CD4-positive, CD25-positive, alpha-beta regulatory T cell (primary cell): ENCODE measurements around the gene CD68. TPM values are rescaled to one million over a fixed set of nuclear protein-coding genes. Genes with fewer than 3 reads are reported as not detected.
A peak's percentile ranks its signal among the peaks of the same experiment; 100 is the strongest.

ENCODE experiments used
- ATAC-seq, 2 donors: fragments of 150-1000 bp; cut with Tn5 transposase; one replicate each; pipeline ENCODE4 v1.10.0; 2021; ENCODE audit warnings: low read depth in 2 of 2, moderate number of reproducible peaks in 2 of 2, moderate library complexity in 1 of 2
- DNase-seq, 3 donors: peaks; one replicate each; pipeline versions ENCODE4 v3.0.0 to v3.0.0-alpha.2; 2012 to 2022; ENCODE audit warnings: mixed read lengths in 1 of 3
- H3K27ac ChIP-seq: one replicate; pipeline ENCODE4 v1.7.0; 2013; ENCODE audit warnings: mild to moderate bottlenecking, low read length; ENCODE audit not compliant: insufficient read depth, poor library complexity, severe bottlenecking
- H3K27me3 ChIP-seq: one replicate; pipeline ENCODE4 v1.7.0; 2013; ENCODE audit warnings: low read length; ENCODE audit not compliant: control insufficient read depth, insufficient read depth
- H3K36me3 ChIP-seq: one replicate; pipeline ENCODE4 v1.7.0; 2013; ENCODE audit warnings: mild to moderate bottlenecking, low read length, moderate library complexity; ENCODE audit not compliant: control insufficient read depth, insufficient read depth
- H3K4me1 ChIP-seq: 2 replicates; pipeline ENCODE4 v1.7.0; 2013; ENCODE audit warnings: mild to moderate bottlenecking, low read length; ENCODE audit not compliant: insufficient read depth, control insufficient read depth, poor library complexity, severe bottlenecking
- H3K4me3 ChIP-seq: one replicate; pipeline ENCODE4 v1.7.0; 2013; ENCODE audit warnings: low read depth, mild to moderate bottlenecking, low read length, moderate library complexity
- H3K9me3 ChIP-seq, 2 experiments: 1 replicate in 1 of 2; 2 replicates in 1 of 2; pipeline ENCODE4 v1.7.0; 2013; ENCODE audit warnings: low read length in 2 of 2, mild to moderate bottlenecking in 1 of 2, moderate library complexity in 1 of 2; ENCODE audit not compliant: control insufficient read depth in 2 of 2
- H3K27ac Mint-ChIP-seq, 3 donors: one replicate each; pipeline ENCODE4 v1.8.0; 2020 to 2022; ENCODE audit warnings: mild to moderate bottlenecking in 3 of 3, mixed read lengths in 3 of 3, moderate library complexity in 2 of 3
- H3K27me3 Mint-ChIP-seq: one replicate; pipeline ENCODE4 v1.8.0; 2022; ENCODE audit warnings: mild to moderate bottlenecking, mixed read lengths
- H3K36me3 Mint-ChIP-seq: one replicate; pipeline ENCODE4 v1.8.0; 2020; ENCODE audit warnings: mixed read lengths
- H3K4me1 Mint-ChIP-seq, 4 donors: one replicate each; pipeline ENCODE4 v1.8.0; 2020 to 2022; ENCODE audit warnings: mixed read lengths in 4 of 4, mild to moderate bottlenecking in 1 of 4
- H3K4me3 Mint-ChIP-seq, 4 donors: one replicate each; pipeline ENCODE4 v1.8.0; 2020 to 2022; ENCODE audit warnings: mild to moderate bottlenecking in 4 of 4, mixed read lengths in 4 of 4, moderate library complexity in 3 of 4
- H3K9me3 Mint-ChIP-seq, 7 donors: one replicate each; pipeline ENCODE4 v1.8.0; 2020 to 2022; ENCODE audit warnings: mixed read lengths in 7 of 7, mild to moderate bottlenecking in 3 of 7, moderate library complexity in 2 of 7
- polyA plus RNA-seq, 4 donors: library from polyadenylated mRNA; unstranded; fragments of 300-500 nt; fragmentation: Illumina TruSeq; gene quantifications; one replicate each; pipeline ENCODE4 v1.2.3, GENCODE V29; 2021
- total RNA-seq: library from RNA; stranded (reverse); gene quantifications from one replicate; pipeline ENCODE4 v1.2.3, GENCODE V29; 2022

The CD68 gene
- total and polyA plus RNA-seq, 5 donors from 2014 or later = 0.25 to 1.2 (median 0.77) TPM; not detected in 1

GRCh38 chr17:7556627-7557026, 22.8 kb upstream of the CD68 start:
- no peak overlapping the region for H3K27ac ChIP-seq
- Mint-ChIP-seq H3K27ac (peak overlapping the region in 1 of 3 donors; percentile 12), H3K9me3 (no peaks in the 10 kb centered on the region), H3K4me1 (peaks cover 17 to 71% (median 44%) of the 10 kb centered on the region in 4 donors), H3K27me3 (peaks cover 7% of the 10 kb centered on the region), H3K36me3 (peaks cover 17% of the 10 kb centered on the region), H3K4me3 (peak overlapping the region in 1 of 4 donors; percentile 67)
- peaks cover 43% of the 10 kb centered on the region for H3K4me1 ChIP-seq
- no peak overlapping the region for H3K4me3 ChIP-seq
- peaks cover 2% of the 10 kb centered on the region for H3K36me3 ChIP-seq
- DNase-seq (no peak), ATAC-seq (no peak)
- no peaks in the 10 kb centered on the region for H3K27me3 ChIP-seq
- no peaks in the 10 kb centered on the region for H3K9me3 ChIP-seq

GRCh38 chr17:7557147-7557764, 22.2 kb upstream of the CD68 start:
- H3K27me3 ChIP-seq = no peaks in the 10 kb centered on the region
- H3K4me3 Mint-ChIP-seq = peak overlapping the region in 1 of 4 donors; percentile 83

GRCh38 chr17:7557775-7558543, 21.5 kb upstream of the CD68 start:
- peaks cover 7% of the 10 kb centered on the region for H3K27me3 Mint-ChIP-seq
- H3K9me3 ChIP-seq = no peaks in the 10 kb centered on the region
- peak in 1 of 3 donors; percentile 42 for DNase-seq
- peaks cover 2% of the 10 kb centered on the region for H3K36me3 ChIP-seq
- no peaks in the 10 kb centered on the region for H3K27me3 ChIP-seq
- peaks cover 16 to 64% (median 38%) of the 10 kb centered on the region in 4 donors for H3K4me1 Mint-ChIP-seq
- H3K27ac ChIP-seq = peak overlapping the region; percentile 51
- H3K27ac Mint-ChIP-seq = peak overlapping the region in 1 of 3 donors; percentile 43
- no peaks in the 10 kb centered on the region for H3K9me3 Mint-ChIP-seq
- H3K36me3 Mint-ChIP-seq = peaks cover 13% of the 10 kb centered on the region
- no peak for ATAC-seq
- H3K4me3 ChIP-seq = no peak overlapping the region
- peaks cover 41% of the 10 kb centered on the region for H3K4me1 ChIP-seq
- H3K4me3 Mint-ChIP-seq = peak overlapping the region in 3 of 4 donors; percentile 43 to 93 (median 83)

More at GRCh38 chr17:7557147-7557764, 22.2 kb upstream of the CD68 start:
- Histone ChIP-seq H3K4me3 (no peak overlapping the region), H3K9me3 (no peaks in the 10 kb centered on the region), H3K4me1 (peaks cover 41% of the 10 kb centered on the region), H3K36me3 (peaks cover 2% of the 10 kb centered on the region), H3K27ac (peak overlapping the region; percentile 51)
- Mint-ChIP-seq H3K27me3 (peaks cover 7% of the 10 kb centered on the region), H3K4me1 (peaks cover 17 to 65% (median 40%) of the 10 kb centered on the region in 4 donors), H3K27ac (peak overlapping the region in 1 of 3 donors; percentile 14), H3K36me3 (peaks cover 17% of the 10 kb centered on the region), H3K9me3 (no peaks in the 10 kb centered on the region)
- ATAC-seq (no peak), DNase-seq (no peak)

- H3K27ac ChIP-seq = peak within 1 kb of the TSS; percentile 51
- DNase-seq = no peak
- ATAC-seq = no peak
- Mint-ChIP-seq H3K27me3 (peaks cover 7% of the 10 kb centered on the region), H3K9me3 (no peaks in the 10 kb centered on the region), H3K4me1 (peaks cover 16 to 57% (median 32%) of the 10 kb centered on the region in 4 donors), H3K36me3 (peaks cover 9% of the 10 kb centered on the region), H3K27ac (peak within 1 kb of the TSS in 2 of 3 donors; percentile 73 to 76), H3K4me3 (peak within 1 kb of the TSS in 3 of 4 donors; percentile 43 to 93 (median 83))
- H3K9me3 ChIP-seq = no peaks in the 10 kb centered on the region
- H3K4me1 ChIP-seq = peaks cover 39% of the 10 kb centered on the region
- peaks cover 2% of the 10 kb centered on the region for H3K36me3 ChIP-seq
- H3K27me3 ChIP-seq = no peaks in the 10 kb centered on the region
- H3K4me3 ChIP-seq = no peak within 1 kb of the TSS
Measured at GRCh38 chr17:7558544-7559319, 20.7 kb upstream of the CD68 start, which contains the start of gene TNFSF13. Gene TNFSF13 (plus strand): TSS chr17:7558750. CDS start chr17:7559040, 290 bp downstream.

- Mint-ChIP-seq H3K4me1 (peaks cover 16 to 59% (median 30%) of the 10 kb centered on the region in 4 donors), H3K36me3 (peaks cover 9% of the 10 kb centered on the region), H3K9me3 (no peaks in the 10 kb centered on the region), H3K27me3 (peaks cover 7% of the 10 kb centered on the region), H3K4me3 (peak overlapping the region in 3 of 4 donors; percentile 94 to 97 (median 95)), H3K27ac (peak overlapping the region in 1 of 3 donors; percentile 76)
- Histone ChIP-seq H3K4me3 (no peak overlapping the region), H3K27ac (no peak overlapping the region), H3K27me3 (no peaks in the 10 kb centered on the region), H3K4me1 (peaks cover 40% of the 10 kb centered on the region), H3K9me3 (no peaks in the 10 kb centered on the region), H3K36me3 (peaks cover 2% of the 10 kb centered on the region)
- DNase-seq = no peak
- no peak for ATAC-seq
Measured at GRCh38 chr17:7559320-7560171, 19.9 kb upstream of the CD68 start.

- DNase-seq = peak in 2 of 3 donors; percentile 31 to 60
- H3K27me3 Mint-ChIP-seq = peaks cover 7% of the 10 kb centered on the region
Measured at GRCh38 chr17:7560172-7561027, 19.0 kb upstream of the CD68 start.

More at GRCh38 chr17:7560172-7561027, 19.0 kb upstream of the CD68 start:
- Histone ChIP-seq H3K27ac (peak overlapping the region; percentile 97), H3K4me3 (no peak overlapping the region), H3K4me1 (peaks cover 40% of the 10 kb centered on the region), H3K27me3 (no peaks in the 10 kb centered on the region), H3K9me3 (no peaks in the 10 kb centered on the region), H3K36me3 (peaks cover 9% of the 10 kb centered on the region)
- peaks cover 16 to 54% (median 25%) of the 10 kb centered on the region in 4 donors for H3K4me1 Mint-ChIP-seq
- peaks cover 10% of the 10 kb centered on the region for H3K36me3 Mint-ChIP-seq
- peak overlapping the region; percentile 94 to 98 (median 96) for H3K4me3 Mint-ChIP-seq
- peak overlapping the region; percentile 93 to 98 (median 95) for H3K27ac Mint-ChIP-seq
- ATAC-seq = no peak
- H3K9me3 Mint-ChIP-seq = no peaks in the 10 kb centered on the region
